Liver (tissue), 3 donors: ENCODE measurements around the gene TESK2.
A peak's percentile ranks its signal among the peaks of the same experiment; 100 is the strongest.

Experiments
- ATF3 ChIP-seq: IDR thresholded peaks from 2 replicates; pipeline ENCODE4 v1.6.1; 2016; ENCODE audit warnings: antibody characterized with exemption
- CTCF ChIP-seq: fragments of 150-350 bp; IDR thresholded peaks from 2 replicates; pipeline ENCODE4 v1.5.1; 2017; ENCODE audit warnings: improper control_type of control experiment, low read depth, low read length; ENCODE audit not compliant: missing input control
- EGR1 ChIP-seq, 2 donors: IDR thresholded peaks; 2 replicates each; pipeline ENCODE4 v1.6.1; 2016 to 2018; ENCODE audit warnings: antibody characterized with exemption in 2 of 2, low read depth in 2 of 2
- FOXA1 ChIP-seq: IDR thresholded peaks from 2 replicates; pipeline ENCODE4 v1.6.1; 2016; ENCODE audit warnings: antibody characterized with exemption
- GABPA ChIP-seq, 2 donors: IDR thresholded peaks in 1 of 2; conservative IDR thresholded peaks in 1 of 2; 2 replicates each; pipeline ENCODE4 v1.6.1; 2016; ENCODE audit warnings: antibody characterized with exemption in 2 of 2, mild to moderate bottlenecking in 1 of 2, moderate library complexity in 1 of 2
- HNF4G ChIP-seq: IDR thresholded peaks from 2 replicates; pipeline ENCODE4 v1.6.1; 2016; ENCODE audit warnings: antibody characterized with exemption
- JUND ChIP-seq, 2 donors: IDR thresholded peaks; 2 replicates each; pipeline ENCODE4 v1.6.1; 2016; ENCODE audit warnings: antibody characterized with exemption in 2 of 2
- MAX ChIP-seq: IDR thresholded peaks from 2 replicates; pipeline ENCODE4 v1.6.1; 2016; ENCODE audit warnings: antibody characterized with exemption
- RAD21 ChIP-seq, 2 donors: IDR thresholded peaks; 2 replicates each; pipeline ENCODE4 v1.6.1; 2016; ENCODE audit warnings: antibody characterized with exemption in 2 of 2, mild to moderate bottlenecking in 2 of 2
- REST ChIP-seq: IDR thresholded peaks from 2 replicates; pipeline ENCODE4 v1.6.1; 2016; ENCODE audit warnings: antibody characterized with exemption, mild to moderate bottlenecking
- SP1 ChIP-seq: IDR thresholded peaks from 2 replicates; pipeline ENCODE4 v1.6.1; 2018; ENCODE audit warnings: antibody characterized with exemption, mild to moderate bottlenecking
- YY1 ChIP-seq: IDR thresholded peaks from 2 replicates; pipeline ENCODE4 v1.6.1; 2016; ENCODE audit warnings: antibody characterized with exemption, mild to moderate bottlenecking
- donor health status: healthy.
- donor health status: healthy.

GRCh38 chr1:45299981-45300668 lies 190.8 kb downstream of the TESK2 start:
- TF ChIP-seq CTCF (peak; percentile 72), ATF3 (no peak), JUND (IDR thresholded peaks at IDR 0.05) (no peak), RAD21 (IDR thresholded peaks at IDR 0.05) (peak; percentile 93 to 95), EGR1 (IDR thresholded peaks at IDR 0.05; ENCODE audit: low read depth in 2 of 2) (no peak), REST (no peak), SP1 (no peak), YY1 (no peak), HNF4G (no peak), GABPA (IDR thresholded peaks at IDR 0.05 in 1 of 2, conservative IDR thresholded peaks at IDR 0.05 in 1 of 2) (no peak), MAX (no peak), FOXA1 (no peak)
